Measurements from ENCODE around the gene KRABD2. TPM values are rescaled to one million over a fixed set of nuclear protein-coding genes. Genes with fewer than 3 reads are reported as not detected.

KRABD2 gene

Other genes with a start within 250 kb of the KRABD2 start
- gene PER1, start 224.3 kb downstream of the KRABD2 start, total RNA-seq (2014; rRNA removed; shearing (Covaris generic)): 6.9 and 7.5 TPM in 2 replicates
- gene VAMP2, start 213.8 kb downstream of the KRABD2 start, total RNA-seq (2014; rRNA removed; shearing (Covaris generic)): 1.9 and 4.3 TPM in 2 replicates
- gene TMEM107, start 200.3 kb downstream of the KRABD2 start, total RNA-seq (2014; rRNA removed; shearing (Covaris generic)): 35.8 and 39.3 TPM in 2 replicates
- 8.8 and 10.9 TPM in 2 replicates for gene BORCS6, start 186.5 kb downstream of the KRABD2 start, total RNA-seq (2014; rRNA removed; shearing (Covaris generic))
- gene AURKB, start 166.1 kb downstream of the KRABD2 start, total RNA-seq (2014; rRNA removed; shearing (Covaris generic)): 110 and 114 TPM in 2 replicates
- gene CTC1, start 128.6 kb downstream of the KRABD2 start, total RNA-seq (2014; rRNA removed; shearing (Covaris generic)): 3.2 and 7.7 TPM in 2 replicates
- gene PFAS, start 127.4 kb downstream of the KRABD2 start, total RNA-seq (2014; rRNA removed; shearing (Covaris generic)): 28.0 and 29.3 TPM in 2 replicates
- gene RANGRF, start 88.0 kb downstream of the KRABD2 start, total RNA-seq (2014; rRNA removed; shearing (Covaris generic)): 12.1 and 17.4 TPM in 2 replicates
- gene SLC25A35, start 81.3 kb downstream of the KRABD2 start, total RNA-seq (2014; rRNA removed; shearing (Covaris generic)): 0.60 and 3.2 TPM in 2 replicates
- gene ARHGEF15, start 66.5 kb downstream of the KRABD2 start, total RNA-seq (2014; rRNA removed; shearing (Covaris generic)): not detected in 2 replicates
- gene ODF4, start 36.9 kb downstream of the KRABD2 start, total RNA-seq (2014; rRNA removed; shearing (Covaris generic)): not detected in 2 replicates
- gene RPL26, start 6.5 kb upstream of the KRABD2 start, total RNA-seq (2014; rRNA removed; shearing (Covaris generic)): 4,408 and 5,921 TPM in 2 replicates
- not detected in 2 replicates for gene RNF222, start 21.1 kb upstream of the KRABD2 start, total RNA-seq (2014; rRNA removed; shearing (Covaris generic))
- 38.4 and 48.0 TPM in 2 replicates for gene NDEL1, start 59.2 kb upstream of the KRABD2 start, total RNA-seq (2014; rRNA removed; shearing (Covaris generic))